Activated CD4-positive, alpha-beta T cell treated with anti-CD3 and anti-CD28 coated beads for 36 hours (primary cell): ENCODE results near the gene SPRED2. TPM values are rescaled to one million over a fixed set of nuclear protein-coding genes. Genes with fewer than 3 reads are reported as not detected.

Experiments used
- ATAC-seq: fragments of 200-7000 bp; cut with Tn5 transposase; one replicate; pipeline ENCODE4 v1.10.0; 2021; ENCODE audit warnings: mild to moderate bottlenecking, moderate library complexity
- CTCF ChIA-PET: fragments of 350-600 bp; sonication (Branson Sonifier 250); formaldehyde crosslinking; loops from one replicate; lab custom pipeline; 2021; ENCODE audit warnings: antibody characterized with exemption; lab: Charles Lee
- POLR2A ChIA-PET: fragments of 350-600 bp; sonication (Branson Sonifier 250); formaldehyde crosslinking; loops from one replicate; lab custom pipeline; 2021; ENCODE audit warnings: antibody characterized with exemption, inconsistent platforms; lab: Charles Lee
- DNase-seq: peaks from one replicate; pipeline ENCODE4 v3.0.0-alpha.2; 2020
- H3K27ac Mint-ChIP-seq: one replicate; pipeline ENCODE4 v1.8.0; 2021; ENCODE audit warnings: mixed read lengths
- H3K27me3 Mint-ChIP-seq: one replicate; pipeline ENCODE4 v1.8.0; 2021; ENCODE audit warnings: mixed read lengths
- H3K36me3 Mint-ChIP-seq: one replicate; pipeline ENCODE4 v1.8.0; 2021; ENCODE audit warnings: low read depth, mixed read lengths
- H3K4me1 Mint-ChIP-seq: one replicate; pipeline ENCODE4 v1.8.0; 2021; ENCODE audit warnings: mixed read lengths
- H3K4me3 Mint-ChIP-seq: one replicate; pipeline ENCODE4 v1.8.0; 2021; ENCODE audit warnings: mild to moderate bottlenecking, moderate library complexity, mixed read lengths
- H3K9me3 Mint-ChIP-seq: one replicate; pipeline ENCODE4 v1.8.0; 2021; ENCODE audit warnings: low read depth, mixed read lengths
- intact Hi-C, 2 experiments: fragments of 100-400 bp; cut with DNase I in 1 of 2; cut with micrococcal nuclease in 1 of 2; formaldehyde crosslinking; loops; one replicate each; pipeline versions ENCODE4 v1.14.2 to v1.15.1; 2022 to 2024; cut with DNase I, micrococcal nuclease
- total RNA-seq, 2 experiments: library from RNA; stranded (reverse); gene quantifications; one replicate each; pipeline ENCODE4 v1.2.3, GENCODE V29; 2021

The SPRED2 gene, protein sequence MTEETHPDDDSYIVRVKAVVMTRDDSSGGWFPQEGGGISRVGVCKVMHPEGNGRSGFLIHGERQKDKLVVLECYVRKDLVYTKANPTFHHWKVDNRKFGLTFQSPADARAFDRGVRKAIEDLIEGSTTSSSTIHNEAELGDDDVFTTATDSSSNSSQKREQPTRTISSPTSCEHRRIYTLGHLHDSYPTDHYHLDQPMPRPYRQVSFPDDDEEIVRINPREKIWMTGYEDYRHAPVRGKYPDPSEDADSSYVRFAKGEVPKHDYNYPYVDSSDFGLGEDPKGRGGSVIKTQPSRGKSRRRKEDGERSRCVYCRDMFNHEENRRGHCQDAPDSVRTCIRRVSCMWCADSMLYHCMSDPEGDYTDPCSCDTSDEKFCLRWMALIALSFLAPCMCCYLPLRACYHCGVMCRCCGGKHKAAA
- 1 to 10 TPM; 6.7 to 7.9 TPM for total RNA-seq

DNA sequence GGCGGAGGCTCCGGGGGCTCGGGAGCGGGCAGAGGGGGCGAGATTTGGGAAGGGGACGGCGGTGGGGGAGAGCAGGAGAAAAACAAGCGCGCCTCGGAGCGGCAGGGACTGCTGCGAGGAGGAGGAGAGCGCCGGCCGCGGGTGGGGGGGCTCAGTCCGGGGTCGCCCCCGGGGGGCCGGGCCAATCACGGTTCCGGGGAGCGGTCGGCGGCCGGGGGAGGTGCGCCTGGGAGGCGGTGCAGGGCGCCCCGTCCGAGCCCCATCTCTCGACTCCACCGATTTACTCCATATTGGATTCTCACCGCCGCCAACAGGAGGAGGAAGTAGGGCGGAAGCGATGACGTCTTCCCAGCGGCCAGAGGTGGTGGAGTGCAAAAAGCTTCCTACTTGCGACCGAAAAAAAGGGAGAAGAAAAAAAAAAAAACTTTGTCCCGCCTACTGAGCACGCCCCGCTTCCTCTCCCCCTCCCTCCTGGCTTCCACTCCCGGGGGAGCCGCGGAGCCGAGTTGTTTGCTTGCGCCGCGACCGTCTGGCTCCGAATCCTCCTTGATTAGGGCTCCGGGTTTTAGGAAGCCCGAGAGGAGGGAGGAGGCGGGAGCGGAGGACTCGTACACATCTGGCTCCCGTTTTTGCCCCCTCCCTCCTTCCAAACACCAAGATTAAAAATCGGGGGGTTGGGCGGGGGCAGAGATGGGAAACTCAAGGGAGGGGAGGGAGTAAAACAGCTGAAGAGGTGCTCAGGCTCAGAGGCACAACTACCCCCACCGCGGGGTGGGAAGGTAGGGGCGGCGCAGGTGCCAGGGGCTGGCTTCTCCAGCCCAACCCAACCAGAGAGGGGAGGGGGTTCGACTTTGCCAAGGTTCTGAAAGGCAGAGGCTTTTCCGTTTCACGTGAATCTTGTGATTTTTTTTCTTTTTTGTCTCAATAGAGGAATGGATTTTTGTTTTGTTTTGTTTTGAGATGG is at the start of gene SPRED2:
TSS of gene SPRED2 (minus strand) at position 373 of the 964 bp plus-strand sequence. CDS start 612 bp downstream, outside the sequence.
- ChIA-PET CTCF (no interaction called here), POLR2A (interaction anchor here (0.6 to 0.7 kb wide), 2 partner anchors 193 to 194 kb away, joined by 3 to 7 read pairs; no protein-coding TSS in a partner anchor)
- H3K27ac Mint-ChIP-seq = peak within 1 kb of the TSS; percentile 73
- peaks cover 16% of the 10 kb centered on the region for H3K4me1 Mint-ChIP-seq
- H3K36me3 Mint-ChIP-seq = no peaks in the 10 kb centered on the region
- DNase-seq (peak; percentile 87), ATAC-seq (peak; percentile 50)
- no peaks in the 10 kb centered on the region for H3K9me3 Mint-ChIP-seq
- peaks cover 23% of the 10 kb centered on the region for H3K27me3 Mint-ChIP-seq
- intact Hi-C loops = loop anchor here (1.0 to 5.0 kb wide), 12 partner anchors 50 to 1965 kb away; partner anchors contain the start of genes ACTR2 (in 1 of the 2), AFTPH (in 1 of the 2), CEP68 (in 1 of the 2) and ETAA1 (in 1 of the 2)
- H3K4me3 Mint-ChIP-seq = peak within 1 kb of the TSS; percentile 85

DNA sequence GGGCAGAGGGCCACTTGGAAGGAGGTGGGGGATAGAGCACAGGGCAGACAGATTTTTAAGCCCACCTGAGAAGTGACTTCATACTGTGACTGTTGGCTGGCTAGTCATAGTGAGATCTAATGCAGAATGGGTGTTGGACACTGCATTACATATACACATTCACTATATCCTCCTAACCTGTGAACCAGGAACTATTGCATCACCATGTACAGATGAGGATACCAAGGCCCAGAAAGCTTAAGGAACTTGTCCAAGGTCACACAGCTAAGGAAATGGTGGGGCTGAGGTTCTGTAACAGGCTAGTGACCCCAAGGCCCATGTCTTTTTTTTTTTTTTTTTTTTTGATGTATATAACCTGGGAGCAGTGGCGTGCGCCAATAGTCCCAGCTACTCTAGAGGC is 49.6 kb upstream of the SPRED2 start:
- Mint-ChIP-seq H3K9me3 (no peaks in the 10 kb centered on the region), H3K27me3 (peaks cover 1% of the 10 kb centered on the region), H3K4me3 (no peak overlapping the region), H3K36me3 (no peaks in the 10 kb centered on the region), H3K27ac (no peak overlapping the region), H3K4me1 (no peaks in the 10 kb centered on the region)
- intact Hi-C loops = no loop called here
- ChIA-PET CTCF (no interaction called here), POLR2A (no interaction called here)
- DNase-seq (no peak), ATAC-seq (no peak)

DNA sequence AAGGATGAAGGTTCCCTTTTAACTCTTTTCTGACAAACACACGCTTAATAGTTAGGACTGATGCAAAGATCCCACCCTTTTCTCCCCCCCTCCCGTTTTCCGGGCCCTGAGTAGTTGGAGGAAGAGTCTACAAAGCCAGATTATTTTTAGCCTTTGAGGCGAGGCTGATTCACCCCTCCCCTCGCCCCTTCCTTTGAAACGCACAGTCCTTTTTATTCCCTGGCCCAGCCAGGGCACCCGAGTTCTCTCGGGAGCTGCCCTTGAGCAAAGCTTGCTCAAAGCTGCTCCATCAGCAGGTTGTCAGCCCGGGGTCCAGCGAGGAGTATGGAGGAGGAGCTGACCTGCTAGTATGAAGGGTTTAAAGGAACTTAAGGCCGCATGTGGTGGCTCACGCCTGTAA is 47.1 kb upstream of the SPRED2 start:
- no peak for ATAC-seq
- Mint-ChIP-seq H3K27me3 (peaks cover 3% of the 10 kb centered on the region), H3K36me3 (no peaks in the 10 kb centered on the region), H3K9me3 (no peaks in the 10 kb centered on the region), H3K4me3 (no peak overlapping the region), H3K27ac (no peak overlapping the region), H3K4me1 (no peaks in the 10 kb centered on the region)
- DNase-seq = no peak
- intact Hi-C loops = no loop called here
- CTCF ChIA-PET = no interaction called here
- POLR2A ChIA-PET = no interaction called here

DNA sequence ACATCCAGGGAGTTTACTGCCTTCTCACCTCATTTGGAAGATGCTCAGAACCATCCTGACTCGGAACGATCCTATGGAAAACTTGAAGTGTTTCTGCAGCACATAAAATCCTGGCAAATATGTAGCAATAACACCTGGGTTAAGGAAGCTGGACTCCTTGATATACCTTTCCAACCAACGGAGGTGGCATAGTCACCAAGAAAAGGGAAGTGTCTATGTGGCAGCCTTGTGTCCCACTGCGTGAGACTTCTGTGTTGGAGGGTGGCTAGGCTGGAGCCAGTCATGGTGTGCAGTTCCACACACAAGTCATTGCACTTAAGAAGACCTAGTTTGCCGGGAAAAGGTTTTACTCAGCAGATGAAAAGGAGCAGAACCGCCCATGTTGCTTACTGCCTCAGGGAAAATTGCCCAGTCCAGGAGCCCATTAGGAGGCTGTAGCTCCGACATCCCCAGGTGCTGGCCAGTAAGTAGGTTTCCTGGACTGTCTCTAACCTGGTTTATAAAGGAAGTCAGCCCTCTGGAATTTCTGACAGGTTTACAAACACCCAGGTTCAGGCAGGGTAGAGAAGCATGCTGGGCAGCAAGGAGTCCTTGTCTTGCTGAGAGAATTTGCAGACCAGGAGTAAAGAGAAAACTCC is 46.2 kb upstream of the SPRED2 start:
- no peak for ATAC-seq

DNA sequence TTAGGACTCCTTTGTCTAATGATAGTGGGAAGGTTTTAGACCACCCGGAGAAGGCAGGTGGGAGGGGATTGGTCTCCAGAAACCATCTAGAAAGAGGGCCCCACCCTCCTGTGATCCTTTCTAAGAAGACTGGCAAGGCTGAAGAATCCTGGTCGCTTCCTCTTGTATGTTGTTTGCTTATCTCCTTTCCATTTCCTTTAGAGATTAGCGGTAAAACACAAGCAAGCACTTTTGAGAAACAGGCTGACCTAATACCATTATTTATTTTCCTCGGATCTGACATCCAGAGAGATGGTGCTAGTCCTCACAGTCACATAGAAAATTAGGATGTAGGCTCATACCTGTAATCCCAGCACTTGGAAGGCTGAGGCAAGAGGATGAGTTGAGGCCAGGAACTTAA is 45.2 kb upstream of the SPRED2 start:
- no peak overlapping the region for H3K4me3 Mint-ChIP-seq
- H3K36me3 Mint-ChIP-seq = no peaks in the 10 kb centered on the region
- CTCF ChIA-PET = no interaction called here
- H3K4me1 Mint-ChIP-seq = no peaks in the 10 kb centered on the region
- no peak overlapping the region for H3K27ac Mint-ChIP-seq
- H3K27me3 Mint-ChIP-seq = peaks cover 3% of the 10 kb centered on the region
- DNase-seq (no peak), ATAC-seq (no peak)
- peaks cover 4% of the 10 kb centered on the region for H3K9me3 Mint-ChIP-seq
- intact Hi-C loops = no loop called here
- POLR2A ChIA-PET = no interaction called here

More for the DNA sequence above, 46.2 kb upstream of the SPRED2 start:
- Mint-ChIP-seq H3K4me1 (no peaks in the 10 kb centered on the region), H3K36me3 (no peaks in the 10 kb centered on the region), H3K9me3 (peaks cover 4% of the 10 kb centered on the region), H3K27me3 (peaks cover 3% of the 10 kb centered on the region), H3K4me3 (no peak overlapping the region), H3K27ac (no peak overlapping the region)
- ChIA-PET CTCF (no interaction called here), POLR2A (no interaction called here)
- intact Hi-C loops = no loop called here
- no peak for DNase-seq

DNA sequence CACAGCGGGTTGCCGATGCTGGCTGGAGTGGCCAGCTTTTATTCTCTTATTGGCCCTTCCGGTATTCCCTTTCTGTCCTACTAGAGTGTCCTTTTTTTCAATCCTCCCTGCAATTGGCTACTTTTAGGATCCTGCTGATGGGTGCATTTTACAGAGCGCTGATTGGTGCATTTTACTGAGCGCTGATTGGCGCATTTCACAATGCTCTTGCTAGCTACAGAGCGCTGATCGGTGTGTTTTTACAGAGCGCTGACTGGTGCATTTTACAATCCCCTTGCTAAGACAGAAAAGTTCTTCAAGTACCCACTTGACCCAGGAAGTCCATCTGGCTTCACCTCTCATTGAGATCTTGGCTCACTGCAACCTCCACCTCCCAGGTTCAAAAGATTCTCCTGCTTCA is 44.4 kb upstream of the SPRED2 start:
- H3K4me3 Mint-ChIP-seq = no peak overlapping the region
- peaks cover 4% of the 10 kb centered on the region for H3K9me3 Mint-ChIP-seq
- H3K27me3 Mint-ChIP-seq = peaks cover 3% of the 10 kb centered on the region
- ATAC-seq (no peak), DNase-seq (no peak)
- no peaks in the 10 kb centered on the region for H3K36me3 Mint-ChIP-seq
- ChIA-PET POLR2A (no interaction called here), CTCF (no interaction called here)
- H3K4me1 Mint-ChIP-seq = no peaks in the 10 kb centered on the region
- intact Hi-C loops = no loop called here
- H3K27ac Mint-ChIP-seq = no peak overlapping the region

DNA sequence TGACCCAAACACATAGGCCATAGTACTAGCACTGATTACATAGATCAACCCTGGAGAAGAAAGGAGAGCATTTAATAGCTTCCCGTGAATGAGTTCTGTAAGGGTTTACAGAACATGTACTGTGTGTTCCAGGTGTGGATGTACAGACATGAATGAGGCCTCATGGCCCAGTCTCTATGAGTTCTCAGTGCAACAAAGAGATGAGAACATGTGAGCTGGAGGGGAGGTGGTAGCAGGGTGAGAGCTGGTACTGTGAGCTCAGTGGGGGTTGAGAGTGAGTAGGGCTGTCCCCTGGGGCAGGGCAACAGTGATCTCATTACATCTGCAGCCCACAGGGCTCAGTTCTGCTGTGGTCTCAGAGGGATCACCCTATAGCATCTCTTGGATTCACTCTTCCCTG is 42.6 kb upstream of the SPRED2 start:
- no peak overlapping the region for H3K4me3 Mint-ChIP-seq
- no peak for ATAC-seq
- H3K9me3 Mint-ChIP-seq = peaks cover 4% of the 10 kb centered on the region
- H3K36me3 Mint-ChIP-seq = no peaks in the 10 kb centered on the region
- POLR2A ChIA-PET = no interaction called here
- CTCF ChIA-PET = interaction anchor here (0.9 to 1.0 kb wide), 2 partner anchors 14 to 20 kb away, joined by 3 read pairs; no protein-coding TSS in a partner anchor
- no peaks in the 10 kb centered on the region for H3K4me1 Mint-ChIP-seq
- DNase-seq = no peak
- intact Hi-C loops = no loop called here
- peaks cover 3% of the 10 kb centered on the region for H3K27me3 Mint-ChIP-seq
- no peak overlapping the region for H3K27ac Mint-ChIP-seq

DNA sequence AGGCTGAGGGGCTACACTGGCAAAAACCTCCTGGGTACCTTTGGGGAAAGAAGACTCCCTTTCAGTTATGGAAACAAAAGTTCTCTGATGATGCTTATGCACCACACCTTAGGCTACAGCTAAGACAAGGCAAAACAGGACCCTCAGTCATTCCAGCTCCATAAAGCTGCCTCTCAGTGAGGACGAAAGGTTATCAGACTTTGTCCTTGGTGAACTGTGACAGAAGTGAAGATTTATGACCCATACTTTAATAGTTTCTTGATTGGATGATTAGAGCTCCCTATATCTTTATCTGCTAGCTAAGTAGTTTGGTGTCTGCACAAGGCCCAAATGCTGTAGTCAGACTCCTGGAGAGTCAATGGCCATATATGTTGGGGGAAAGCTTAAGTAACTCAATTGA is 40.6 kb upstream of the SPRED2 start:
- no peaks in the 10 kb centered on the region for H3K36me3 Mint-ChIP-seq
- peaks cover 3% of the 10 kb centered on the region for H3K27me3 Mint-ChIP-seq
- no peak for ATAC-seq
- no peak overlapping the region for H3K27ac Mint-ChIP-seq
- no peak for DNase-seq
- ChIA-PET POLR2A (no interaction called here), CTCF (interaction anchor here (0.7 kb wide), 1 partner anchor 23 kb away, joined by 3 read pairs; no protein-coding TSS in a partner anchor)
- intact Hi-C loops = no loop called here
- H3K4me3 Mint-ChIP-seq = no peak overlapping the region
- no peaks in the 10 kb centered on the region for H3K4me1 Mint-ChIP-seq
- peaks cover 4% of the 10 kb centered on the region for H3K9me3 Mint-ChIP-seq

DNA sequence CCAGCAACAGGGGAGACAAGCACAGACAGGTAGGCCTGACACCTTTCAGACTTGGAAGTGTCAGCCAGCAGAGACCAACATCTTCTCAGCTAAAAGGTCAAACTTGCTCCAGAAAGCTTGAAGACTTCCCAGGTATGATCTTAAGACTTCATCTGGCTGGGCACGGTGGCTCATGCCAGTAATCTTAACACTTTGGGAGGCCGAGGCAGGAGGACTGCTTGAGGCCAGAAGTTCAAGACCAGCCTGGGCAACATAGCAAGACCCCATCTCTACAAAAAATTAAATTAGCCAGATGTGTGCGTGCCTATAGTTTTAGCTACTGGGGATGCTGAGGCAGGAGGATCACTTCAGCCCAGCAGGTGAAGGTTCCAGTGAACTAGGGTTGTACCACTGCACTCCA is 39.0 kb upstream of the SPRED2 start:
- intact Hi-C loops = no loop called here
- DNase-seq = no peak
- peaks cover 4% of the 10 kb centered on the region for H3K9me3 Mint-ChIP-seq
- no peaks in the 10 kb centered on the region for H3K36me3 Mint-ChIP-seq
- H3K27ac Mint-ChIP-seq = no peak overlapping the region
- H3K4me3 Mint-ChIP-seq = no peak overlapping the region
- H3K4me1 Mint-ChIP-seq = no peaks in the 10 kb centered on the region
- H3K27me3 Mint-ChIP-seq = no peaks in the 10 kb centered on the region
- no peak for ATAC-seq
- ChIA-PET CTCF (no interaction called here), POLR2A (no interaction called here)

DNA sequence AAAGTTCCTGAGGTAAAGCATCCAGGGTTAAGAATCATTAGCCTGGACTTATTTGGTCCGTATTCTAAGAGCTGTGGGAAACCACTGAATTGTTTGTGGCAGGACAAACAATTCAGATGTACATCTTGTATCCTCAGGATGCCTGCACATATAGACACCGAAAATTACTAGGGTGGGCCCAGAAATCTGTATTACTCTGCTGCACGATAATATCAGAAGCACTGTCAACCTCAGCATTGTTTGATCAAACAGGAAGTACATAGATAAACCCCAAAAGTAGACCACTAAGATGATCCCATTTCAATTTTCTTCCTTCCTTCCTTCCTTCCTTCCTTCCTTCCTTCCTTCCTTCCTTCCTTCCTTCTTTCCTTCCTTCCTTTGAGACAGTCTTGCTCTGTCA is 34.2 kb upstream of the SPRED2 start:
- ChIA-PET POLR2A (no interaction called here), CTCF (no interaction called here)
- Mint-ChIP-seq H3K9me3 (no peaks in the 10 kb centered on the region), H3K4me3 (no peak overlapping the region), H3K4me1 (no peaks in the 10 kb centered on the region), H3K27me3 (peaks cover 2% of the 10 kb centered on the region), H3K27ac (no peak overlapping the region), H3K36me3 (no peaks in the 10 kb centered on the region)
- intact Hi-C loops = no loop called here
- ATAC-seq (no peak), DNase-seq (no peak)

DNA sequence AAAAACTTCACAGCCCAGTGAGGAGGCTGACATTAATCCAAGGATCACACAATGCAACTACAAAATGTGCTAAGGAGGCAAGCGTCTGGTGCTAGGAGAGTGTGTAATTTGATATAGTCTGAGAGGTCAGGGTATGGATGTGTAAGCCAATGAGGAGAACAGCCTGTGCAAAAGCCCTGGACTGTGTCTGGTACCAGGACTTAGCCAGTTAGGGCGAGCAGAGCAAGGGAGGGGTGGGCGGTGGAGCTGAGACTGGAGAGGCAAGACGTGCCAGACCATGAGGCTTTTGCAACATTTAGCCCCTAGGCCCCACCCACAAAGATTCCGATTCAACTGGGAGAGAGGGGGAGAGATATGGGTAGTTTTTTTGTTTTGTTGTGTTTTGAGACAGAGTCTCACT is 33.5 kb upstream of the SPRED2 start:
- no peak overlapping the region for H3K4me3 Mint-ChIP-seq
- POLR2A ChIA-PET = no interaction called here
- ATAC-seq = no peak
- H3K9me3 Mint-ChIP-seq = no peaks in the 10 kb centered on the region
- no peak for DNase-seq
- CTCF ChIA-PET = no interaction called here
- no peaks in the 10 kb centered on the region for H3K4me1 Mint-ChIP-seq
- no peaks in the 10 kb centered on the region for H3K36me3 Mint-ChIP-seq
- H3K27me3 Mint-ChIP-seq = peaks cover 7% of the 10 kb centered on the region
- intact Hi-C loops = no loop called here
- no peak overlapping the region for H3K27ac Mint-ChIP-seq
